AG04450 (cell line): ENCODE results near the gene MBNL1. TPM values are rescaled to one million over a fixed set of nuclear protein-coding genes. Genes with fewer than 3 reads are reported as not detected.

Experiments used
- CTCF ChIA-PET: fragments of 300-600, 350-600 bp; formaldehyde crosslinking; extraction: SDS; loops from one replicate; lab custom pipeline; 2022; ENCODE audit warnings: antibody characterized with exemption, inconsistent platforms; lab: Charles Lee
- POLR2A ChIA-PET: fragments of 350-600 bp; formaldehyde crosslinking; extraction: SDS; loops from one replicate; lab custom pipeline; 2021; ENCODE audit warnings: antibody characterized with exemption, inconsistent platforms; lab: Yijun Ruan, JAX
- DNase-seq: peaks from one replicate; pipeline ENCODE4 v3.0.0-alpha.2; 2011; ENCODE audit warnings: low read depth, low spot score
- H3K27ac ChIP-seq: one replicate; pipeline ENCODE4 v1.5.1; 2012; ENCODE audit warnings: low read depth, low read length, control low read depth
- H3K27me3 ChIP-seq: one replicate; pipeline ENCODE4 v1.6.0; 2012; ENCODE audit warnings: low read length; ENCODE audit not compliant: control insufficient read depth, insufficient read depth
- H3K4me3 ChIP-seq: 2 replicates; pipeline ENCODE4 v1.5.1; 2011; ENCODE audit warnings: mild to moderate bottlenecking, low read depth, low read length, control low read depth
- H3K9me3 ChIP-seq: 2 replicates; pipeline ENCODE4 v1.5.1; 2012; ENCODE audit warnings: low read length; ENCODE audit not compliant: control insufficient read depth, insufficient read depth
- polyA plus RNA-seq: library from polyadenylated mRNA; depleted of rRNA; stranded (reverse); fragments of >200 nt; gene quantifications from 2 replicates; pipeline ENCODE4 v1.2.3, GENCODE V29; 2011
- TF ChIP-seq, protein P1 (sequence below): IDR thresholded peaks from 2 replicates; pipeline ENCODE4 v1.5.1; 2011; ENCODE audit warnings: low read depth, low read length, control low read depth, inconsistent platforms

Gene MBNL1
- polyA plus RNA-seq, 1 experiment, result 92.1 TPM

DNA sequence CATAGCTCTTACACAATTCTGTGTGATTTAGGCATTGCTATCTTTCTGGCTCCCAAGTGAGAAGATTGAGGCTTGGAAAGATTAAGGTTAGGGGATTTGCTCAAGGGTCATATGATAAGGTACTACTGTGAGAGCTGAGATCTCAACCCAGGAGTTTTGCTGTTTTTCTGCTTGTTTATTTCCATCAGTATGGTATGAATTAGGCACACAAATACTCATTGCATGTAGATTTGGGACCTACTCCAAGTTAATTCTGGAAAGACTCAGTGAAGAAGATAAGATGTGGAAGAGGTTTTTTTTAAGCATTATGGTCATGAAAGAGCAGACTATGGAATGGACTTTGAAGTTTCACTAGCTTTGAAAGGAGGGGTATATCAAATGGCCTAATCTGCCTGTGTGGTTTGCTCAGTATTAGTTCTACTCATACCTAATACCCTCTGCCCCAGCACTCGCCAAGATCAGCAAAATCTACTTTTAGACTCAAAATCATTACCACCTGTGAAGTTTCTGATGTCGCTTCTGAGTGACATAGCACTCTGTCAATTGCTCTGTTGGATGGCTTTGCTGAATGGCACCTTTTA is 12.5 kb downstream of the MBNL1 start:
- Histone ChIP-seq H3K4me3 (no peak overlapping the region), H3K27ac (no peak overlapping the region), H3K9me3 (no peaks in the 10 kb centered on the region), H3K27me3 (no peaks in the 10 kb centered on the region)
- POLR2A ChIA-PET, result interaction anchor here (0.5 kb wide), 1 partner anchor 161 kb away, joined by 5 read pairs; no protein-coding TSS in a partner anchor
- CTCF ChIA-PET, result interaction anchor here (0.7 to 1.2 kb wide), 2 partner anchors 21 to 163 kb away, joined by 4 read pairs; no protein-coding TSS in a partner anchor
- TF ChIP-seq, protein P1, sequence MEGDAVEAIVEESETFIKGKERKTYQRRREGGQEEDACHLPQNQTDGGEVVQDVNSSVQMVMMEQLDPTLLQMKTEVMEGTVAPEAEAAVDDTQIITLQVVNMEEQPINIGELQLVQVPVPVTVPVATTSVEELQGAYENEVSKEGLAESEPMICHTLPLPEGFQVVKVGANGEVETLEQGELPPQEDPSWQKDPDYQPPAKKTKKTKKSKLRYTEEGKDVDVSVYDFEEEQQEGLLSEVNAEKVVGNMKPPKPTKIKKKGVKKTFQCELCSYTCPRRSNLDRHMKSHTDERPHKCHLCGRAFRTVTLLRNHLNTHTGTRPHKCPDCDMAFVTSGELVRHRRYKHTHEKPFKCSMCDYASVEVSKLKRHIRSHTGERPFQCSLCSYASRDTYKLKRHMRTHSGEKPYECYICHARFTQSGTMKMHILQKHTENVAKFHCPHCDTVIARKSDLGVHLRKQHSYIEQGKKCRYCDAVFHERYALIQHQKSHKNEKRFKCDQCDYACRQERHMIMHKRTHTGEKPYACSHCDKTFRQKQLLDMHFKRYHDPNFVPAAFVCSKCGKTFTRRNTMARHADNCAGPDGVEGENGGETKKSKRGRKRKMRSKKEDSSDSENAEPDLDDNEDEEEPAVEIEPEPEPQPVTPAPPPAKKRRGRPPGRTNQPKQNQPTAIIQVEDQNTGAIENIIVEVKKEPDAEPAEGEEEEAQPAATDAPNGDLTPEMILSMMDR, result no peak
- DNase-seq, result no peak

DNA sequence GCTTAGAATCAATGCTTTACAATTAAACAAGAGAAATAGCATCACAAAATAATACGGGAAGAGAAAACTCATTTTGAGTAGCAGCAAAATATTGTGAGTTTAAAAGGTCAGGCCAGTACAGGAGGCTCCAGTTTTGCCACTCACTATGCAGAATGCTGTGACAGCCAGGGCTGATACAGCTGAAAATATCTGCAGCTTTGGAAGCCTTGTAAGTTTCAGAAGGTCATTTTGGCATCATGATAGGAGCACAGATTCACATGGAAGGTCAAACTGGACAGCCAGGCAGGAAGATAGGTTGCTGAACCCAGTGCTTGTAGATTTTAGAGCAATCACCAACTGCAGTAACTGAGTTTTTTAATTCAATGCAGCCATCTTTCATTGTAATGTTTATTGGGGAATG is 14.1 kb downstream of the MBNL1 start:
- H3K4me3 ChIP-seq, result no peak overlapping the region
- POLR2A ChIA-PET, result interaction anchor here (0.6 kb wide), 1 partner anchor 13 kb away, joined by 8 read pairs; no protein-coding TSS in a partner anchor
- no peak for DNase-seq
- CTCF ChIA-PET, result no interaction called here
- TF ChIP-seq, protein P1, result no peak
- no peak overlapping the region for H3K27ac ChIP-seq
- no peaks in the 10 kb centered on the region for H3K27me3 ChIP-seq
- no peaks in the 10 kb centered on the region for H3K9me3 ChIP-seq

DNA sequence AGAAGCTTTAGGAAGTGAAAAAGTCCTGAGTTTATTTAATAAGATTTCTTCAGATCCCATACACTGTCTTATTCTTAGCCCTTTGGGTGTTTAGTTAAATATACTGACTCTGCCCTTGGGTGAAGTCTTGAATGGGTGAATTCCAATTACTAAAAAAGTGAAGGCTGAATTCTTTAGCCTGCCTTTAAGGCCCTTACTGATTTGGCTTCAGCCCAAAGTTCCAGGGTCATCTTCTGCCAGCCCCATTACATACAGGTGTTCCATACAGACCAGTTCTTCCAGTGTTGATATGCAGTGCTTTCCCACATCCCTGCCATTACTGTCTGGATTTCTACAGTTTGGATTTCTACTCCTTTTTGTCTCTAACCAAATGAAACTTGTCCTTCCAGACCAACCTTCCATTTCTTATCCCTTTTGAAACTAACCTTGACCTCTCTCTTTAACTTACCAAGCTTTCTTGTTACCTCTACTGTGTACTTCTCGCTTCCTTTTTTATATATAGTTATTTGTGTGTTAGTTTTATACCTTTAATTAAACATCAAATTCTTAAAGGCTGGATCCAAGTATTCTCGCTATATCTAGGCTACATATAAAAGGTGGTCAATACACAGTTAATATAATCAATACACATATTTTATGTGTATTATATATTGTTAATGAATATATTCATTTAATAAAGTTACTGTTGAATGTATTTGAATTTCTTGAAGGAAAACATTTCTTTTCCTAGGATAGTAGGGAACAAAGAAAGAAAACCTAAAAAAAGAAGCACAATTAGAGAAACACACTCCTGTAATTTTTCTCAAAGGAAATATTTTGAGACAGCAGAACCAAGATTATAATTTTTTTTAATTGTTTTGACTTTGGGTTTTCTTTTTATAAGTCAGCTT is 15.0 kb downstream of the MBNL1 start:
- Histone ChIP-seq H3K9me3 (no peaks in the 10 kb centered on the region), H3K27ac (no peak overlapping the region), H3K27me3 (no peaks in the 10 kb centered on the region), H3K4me3 (no peak overlapping the region)
- TF ChIP-seq, protein P1, result no peak
- CTCF ChIA-PET, result no interaction called here
- no peak for DNase-seq
- POLR2A ChIA-PET, result interaction anchor here (1.2 kb wide), 1 partner anchor 14 kb away, joined by 4 read pairs; no protein-coding TSS in a partner anchor

DNA sequence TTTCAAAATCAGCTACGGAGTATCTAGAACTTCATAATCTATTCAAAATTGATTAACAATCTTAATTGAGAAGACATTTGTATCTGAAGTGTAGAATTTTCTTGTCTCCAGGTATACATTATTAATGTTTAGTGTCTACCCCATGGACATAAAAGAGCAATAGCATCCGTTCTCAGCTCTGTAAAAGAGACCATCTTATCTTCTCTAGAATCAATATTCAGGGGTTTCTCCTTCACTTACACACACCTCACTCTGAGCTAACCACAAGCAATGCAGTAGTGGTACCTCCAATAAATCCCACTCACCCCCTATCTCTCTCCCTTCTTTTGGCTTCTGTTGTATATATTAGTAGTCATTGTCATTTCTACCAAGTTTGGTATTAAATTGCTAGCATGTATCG is 16.2 kb downstream of the MBNL1 start:
- POLR2A ChIA-PET, result no interaction called here
- TF ChIP-seq, protein P1, result no peak
- H3K4me3 ChIP-seq, result no peak overlapping the region
- no peak for DNase-seq
- no peak overlapping the region for H3K27ac ChIP-seq
- CTCF ChIA-PET, result interaction anchor here (1.2 kb wide), 1 partner anchor 159 kb away, joined by 5 read pairs; no protein-coding TSS in a partner anchor
- H3K9me3 ChIP-seq, result no peaks in the 10 kb centered on the region
- no peaks in the 10 kb centered on the region for H3K27me3 ChIP-seq
